Endothelial cell of umbilical vein (primary cell): Measurements from ENCODE around the gene MAPKAP1. TPM values are rescaled to one million over a fixed set of nuclear protein-coding genes. Genes with fewer than 3 reads are reported as not detected.

Experiments used
- BruUV-seq: library from RNA; stranded (reverse); fragments of 400-500 nt; replicated peaks from 2 replicates; lab custom pipeline; 2021; lab: Mats Ljungman, UMichigan
- CTCF ChIA-PET: fragments of 300-600, 350-600 bp; sonication (Branson Sonifier 250); formaldehyde crosslinking; loops from one replicate; lab custom pipeline; 2021; ENCODE audit warnings: antibody characterized with exemption, inconsistent platforms; lab: Charles Lee
- POLR2A ChIA-PET: fragments of 300-600, 350-600 bp; sonication (Branson Sonifier 250); formaldehyde crosslinking; loops from one replicate; lab custom pipeline; 2021; ENCODE audit warnings: antibody characterized with exemption, inconsistent platforms; lab: Charles Lee
- DNase-seq: peaks from one replicate; pipeline ENCODE4 v3.0.0-alpha.2; 2011; ENCODE audit warnings: low read depth, low spot score
- FAIRE-seq: peaks from 2 replicates; lab custom pipeline; 2011; peaks lifted over from hg19 to GRCh38; lab: Jason Lieb, UNC
- H2AFZ ChIP-seq: 2 replicates; pipeline ENCODE4 v1.6.0; 2012; ENCODE audit warnings: low read depth, low read length, control low read depth, inconsistent platforms
- H3K27ac ChIP-seq: 2 replicates; pipeline ENCODE4 v1.5.1; 2011; ENCODE audit warnings: low read depth, mild to moderate bottlenecking, control low read depth, low read length, moderate library complexity; ENCODE audit not compliant: insufficient read depth
- H3K27me3 ChIP-seq, 2 experiments: 2 replicates each; pipeline versions ENCODE4 v1.6.0 to v1.6.1; 2011; ENCODE audit warnings: low read length in 2 of 2, mixed read lengths in 1 of 2; ENCODE audit not compliant: control insufficient read depth in 2 of 2, insufficient read depth in 2 of 2
- H3K36me3 ChIP-seq, 2 experiments: 2 replicates in 1 of 2; 3 replicates in 1 of 2; pipeline ENCODE4 v1.5.1; 2011; ENCODE audit warnings: low read length in 2 of 2, mild to moderate bottlenecking in 1 of 2, moderate library complexity in 1 of 2; ENCODE audit not compliant: control insufficient read depth in 2 of 2, insufficient read depth in 2 of 2; ENCODE audit errors: extremely low read depth in 1 of 2
- H3K4me1 ChIP-seq: 3 replicates; pipeline ENCODE4 v1.5.1; 2011; ENCODE audit warnings: mild to moderate bottlenecking, low read length; ENCODE audit not compliant: control insufficient read depth, insufficient read depth; ENCODE audit errors: extremely low read depth
- H3K4me2 ChIP-seq: 2 replicates; pipeline ENCODE4 v1.6.1; 2011; ENCODE audit warnings: low read length, control low read depth, mixed read lengths; ENCODE audit not compliant: insufficient read depth
- H3K4me3 ChIP-seq, 3 experiments: fragments of 200-600 bp in 1 of 3; sonication (generic), shearing (Covaris generic) in 1 of 3; replicated peaks in 1 of 3; 2 replicates each; pipeline ENCODE4 v1.5.1; 2011 to 2016; ENCODE audit warnings: control low read depth in 3 of 3, low read length in 3 of 3, mild to moderate bottlenecking in 2 of 3, inconsistent platforms in 1 of 3, low read depth in 1 of 3, moderate library complexity in 1 of 3; ENCODE audit not compliant: insufficient read depth in 1 of 3
- H3K79me2 ChIP-seq: 2 replicates; pipeline ENCODE4 v1.6.0; 2012; ENCODE audit warnings: low read length, inconsistent platforms; ENCODE audit not compliant: control insufficient read depth, insufficient read depth
- H3K9ac ChIP-seq: replicated peaks from 2 replicates; pipeline ENCODE3; 2011; ENCODE audit warnings: low read length, control low read depth; ENCODE audit not compliant: insufficient read depth; ENCODE audit errors: extremely low read depth
- H3K9me1 ChIP-seq: replicated peaks from 3 replicates; pipeline ENCODE4 v1.6.0; 2011; ENCODE audit warnings: mild to moderate bottlenecking, low read length; ENCODE audit not compliant: control insufficient read depth, insufficient read depth; ENCODE audit errors: extremely low read depth
- H3K9me3 ChIP-seq: replicated peaks from 2 replicates; pipeline ENCODE4 v1.5.1; 2012; ENCODE audit warnings: low read length, inconsistent platforms; ENCODE audit not compliant: control insufficient read depth, insufficient read depth
- H4K20me1 ChIP-seq: replicated peaks from 2 replicates; pipeline ENCODE3; 2011; ENCODE audit warnings: mild to moderate bottlenecking, low read length; ENCODE audit not compliant: control insufficient read depth, insufficient read depth; ENCODE audit errors: extremely low read depth
- EZH2 ChIP-seq: IDR thresholded peaks from 2 replicates; pipeline ENCODE4 v1.6.1; 2012; ENCODE audit warnings: borderline replicate concordance, low read depth, mild to moderate bottlenecking, moderate library complexity, low read length, inconsistent platforms; ENCODE audit not compliant: severe bottlenecking
- FOS ChIP-seq: IDR thresholded peaks from 2 replicates; pipeline ENCODE4 v1.6.1; 2011; ENCODE audit warnings: mild to moderate bottlenecking, low read length, moderate library complexity, borderline replicate concordance; ENCODE audit not compliant: insufficient read depth
- GATA2 ChIP-seq: IDR thresholded peaks from 2 replicates; pipeline ENCODE4 v1.7.0; 2011; ENCODE audit warnings: low read depth, mild to moderate bottlenecking, moderate library complexity, mixed read lengths, low read length; ENCODE audit not compliant: insufficient read length, insufficient read depth
- JUN ChIP-seq: IDR thresholded peaks from 2 replicates; pipeline ENCODE4 v1.6.1; 2011; ENCODE audit warnings: borderline replicate concordance, low read depth; ENCODE audit not compliant: insufficient read length, insufficient read depth
- MAX ChIP-seq: IDR thresholded peaks from 2 replicates; pipeline ENCODE4 v1.6.1; 2011; ENCODE audit not compliant: insufficient read depth, insufficient read length
- MYC ChIP-seq: IDR thresholded peaks from one replicate; pipeline ENCODE4 v1.6.1; 2011; ENCODE audit warnings: mild to moderate bottlenecking, low read depth, low read length
- POLR2A ChIP-seq: IDR thresholded peaks from 2 replicates; pipeline ENCODE4 v1.6.1; 2012; ENCODE audit warnings: low read depth, mild to moderate bottlenecking, control low read depth, low read length
- POLR2AphosphoS5 ChIP-seq: IDR thresholded peaks from 2 replicates; pipeline ENCODE4 v1.6.1; 2012; ENCODE audit warnings: low read depth, mild to moderate bottlenecking, control low read depth, low read length, moderate library complexity; ENCODE audit not compliant: insufficient read depth
- dilution Hi-C: fragments of 300-500 bp; cut with MboI; formaldehyde crosslinking; loops from one replicate; pipeline ENCODE4 v1.15.0; 2019; ENCODE audit warnings: low sequenced_read_pairs; ENCODE audit not compliant: extremely low pct_ligation_motif_present
- intact Hi-C: fragments of 100-400 bp; cut with micrococcal nuclease; formaldehyde crosslinking; loops from one replicate; pipeline ENCODE4 v1.10.0; 2022
- polyA plus RNA-seq, 4 experiments: library from polyadenylated mRNA; depleted of rRNA in 3 of 4; stranded (reverse) in 3 of 4; unstranded in 1 of 4; fragments of >200 nt; gene quantifications; 2 replicates each; pipeline versions ENCODE4 v1.2.1 to v1.2.3, GENCODE V29; 2011 to 2012; ENCODE audit warnings: missing spikeins in 1 of 4
- total RNA-seq: library from RNA; stranded (reverse); gene quantifications from 2 replicates; pipeline ENCODE4 v1.2.3, GENCODE V29; 2021
- TF ChIP-seq, protein P1 (sequence below), 2 donors: IDR thresholded peaks; 1 replicate in 1 of 2; 2 replicates in 1 of 2; pipeline ENCODE4 v1.5.1; 2011; ENCODE audit warnings: low read length in 2 of 2, mild to moderate bottlenecking in 2 of 2, moderate library complexity in 2 of 2, control low read depth in 1 of 2, inconsistent platforms in 1 of 2, low read depth in 1 of 2; ENCODE audit not compliant: insufficient read depth in 1 of 2; ENCODE audit errors: extremely low read depth in 1 of 2

MAPKAP1 gene
- total and polyA plus RNA-seq, 2 donors (not counting 3 experiments of a cell fraction or from before 2014, with no cell fraction given), result 61.9 to 99.1 TPM

DNA sequence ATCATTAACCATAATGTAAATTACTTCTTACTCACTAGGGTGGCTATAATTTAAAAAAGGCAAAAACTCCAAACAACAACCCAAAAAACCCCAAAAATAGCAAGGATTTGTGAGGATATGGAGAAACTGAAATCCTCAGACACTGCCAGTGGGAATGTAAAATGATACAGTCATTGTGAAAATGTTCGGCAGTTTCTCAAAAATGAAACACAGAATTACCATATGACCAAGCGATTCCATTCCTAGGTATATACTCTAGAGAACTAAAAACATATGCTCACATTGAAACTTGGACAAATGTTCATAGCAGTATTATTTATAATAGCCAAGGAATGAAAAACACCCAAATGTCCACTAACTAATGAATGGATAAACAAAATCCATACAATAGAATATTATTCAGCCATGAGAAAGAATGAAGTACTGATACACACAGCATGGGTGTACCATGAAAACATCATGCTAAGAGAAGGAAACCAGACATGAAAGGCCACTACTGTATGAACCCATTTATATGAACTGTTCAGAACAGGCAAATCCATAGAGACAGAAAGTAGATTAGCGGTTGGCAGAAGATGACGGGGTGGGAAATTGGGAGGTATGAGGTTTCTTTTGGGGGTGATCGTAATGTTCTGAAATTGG is 119.1 kb downstream of the MAPKAP1 start:
- Histone ChIP-seq H3K27ac (no peak overlapping the region), H3K27me3 (no peaks in the 10 kb centered on the region), H3K4me2 (no peak overlapping the region), H3K4me3 (no peak overlapping the region), H3K9me1 (no peaks in the 10 kb centered on the region), H3K4me1 (no peaks in the 10 kb centered on the region), H3K36me3 (peaks cover 0 to 3% of the 10 kb centered on the region in 2 experiments), H3K79me2 (peaks cover 37% of the 10 kb centered on the region), H3K9me3 (no peaks in the 10 kb centered on the region), H4K20me1 (no peaks in the 10 kb centered on the region), H2AFZ (no peak overlapping the region), H3K9ac (no peak overlapping the region)
- TF ChIP-seq MYC, result no peak
- TF ChIP-seq GATA2, result no peak
- no peak for TF ChIP-seq FOS
- TF ChIP-seq, protein P1, sequence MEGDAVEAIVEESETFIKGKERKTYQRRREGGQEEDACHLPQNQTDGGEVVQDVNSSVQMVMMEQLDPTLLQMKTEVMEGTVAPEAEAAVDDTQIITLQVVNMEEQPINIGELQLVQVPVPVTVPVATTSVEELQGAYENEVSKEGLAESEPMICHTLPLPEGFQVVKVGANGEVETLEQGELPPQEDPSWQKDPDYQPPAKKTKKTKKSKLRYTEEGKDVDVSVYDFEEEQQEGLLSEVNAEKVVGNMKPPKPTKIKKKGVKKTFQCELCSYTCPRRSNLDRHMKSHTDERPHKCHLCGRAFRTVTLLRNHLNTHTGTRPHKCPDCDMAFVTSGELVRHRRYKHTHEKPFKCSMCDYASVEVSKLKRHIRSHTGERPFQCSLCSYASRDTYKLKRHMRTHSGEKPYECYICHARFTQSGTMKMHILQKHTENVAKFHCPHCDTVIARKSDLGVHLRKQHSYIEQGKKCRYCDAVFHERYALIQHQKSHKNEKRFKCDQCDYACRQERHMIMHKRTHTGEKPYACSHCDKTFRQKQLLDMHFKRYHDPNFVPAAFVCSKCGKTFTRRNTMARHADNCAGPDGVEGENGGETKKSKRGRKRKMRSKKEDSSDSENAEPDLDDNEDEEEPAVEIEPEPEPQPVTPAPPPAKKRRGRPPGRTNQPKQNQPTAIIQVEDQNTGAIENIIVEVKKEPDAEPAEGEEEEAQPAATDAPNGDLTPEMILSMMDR (IDR thresholded peaks at IDR 0.05; ENCODE audit: extremely low read depth in 1 of 2, insufficient read depth in 1 of 2, low read depth in 1 of 2, low read length in 2 of 2), result no peak
- TF ChIP-seq EZH2, result no peak
- ChIA-PET POLR2A (no interaction called here), CTCF (no interaction called here)
- intact Hi-C loops (no loop called here), dilution Hi-C loops (no loop called here)
- FAIRE-seq (peak; percentile 31), DNase-seq (no peak)
- no TSS peak for BruUV-seq

GRCh38 chr9:125586172-125586511 is 120.9 kb downstream of the MAPKAP1 start:
- Histone ChIP-seq H3K9me1 (no peaks in the 10 kb centered on the region), H3K27ac (no peak overlapping the region), H3K4me2 (no peak overlapping the region), H3K79me2 (peaks cover 31% of the 10 kb centered on the region), H3K4me1 (no peaks in the 10 kb centered on the region), H3K27me3 (no peaks in the 10 kb centered on the region), H3K36me3 (peaks cover 0 to 3% of the 10 kb centered on the region in 2 experiments), H3K9me3 (no peaks in the 10 kb centered on the region), H3K9ac (no peak overlapping the region), H4K20me1 (no peaks in the 10 kb centered on the region), H2AFZ (no peak overlapping the region), H3K4me3 (no peak overlapping the region)
- ChIA-PET POLR2A (no interaction called here), CTCF (interaction anchor here (0.8 kb wide), 1 partner anchor 8 kb away, joined by 3 read pairs; no protein-coding TSS in a partner anchor)
- DNase-seq (no peak), FAIRE-seq (no peak)
- BruUV-seq, result no TSS peak
- dilution Hi-C loops, result no loop called here
- TF ChIP-seq POLR2AphosphoS5, result no peak
- no peak for TF ChIP-seq POLR2A
- no peak for TF ChIP-seq EZH2
- TF ChIP-seq JUN, result no peak
- no peak for TF ChIP-seq GATA2
- no peak for TF ChIP-seq FOS
- TF ChIP-seq, protein P1 (IDR thresholded peaks at IDR 0.05; ENCODE audit: extremely low read depth in 1 of 2, insufficient read depth in 1 of 2, low read depth in 1 of 2, low read length in 2 of 2), result no peak
- TF ChIP-seq MAX, result no peak
- no peak for TF ChIP-seq MYC
- intact Hi-C loops, result no loop called here
